ENCODE measurements around the gene CCDC142. TPM values are rescaled to one million over a fixed set of nuclear protein-coding genes. Genes with fewer than 3 reads are reported as not detected.

CCDC142 gene
- total RNA-seq (2021) (20.4 and 27.4 TPM in 2 replicates), Bru-seq, nascent RNA (percentile 68 among the genes with signal in this experiment), BruChase-seq, experiment 1, labeled RNA remaining after a 2-hour chase (percentile 66 among the genes with signal in this experiment), BruChase-seq, experiment 2, labeled RNA remaining after a 6-hour chase (percentile 65 among the genes with signal in this experiment)
- long read RNA-seq, partial matches to known transcripts: 2 of 15 reads
- long read RNA-seq, other reads (novel, unspliced or antisense): 11 of 15 reads

- CTCF ChIA-PET: interaction anchor here (0.6 to 1.2 kb wide), 7 partner anchors 10 to 305 kb away, joined by 3 to 5 read pairs (median 4); partner anchors contain the start of genes INO80B, MOB1A, MRPL53 and PCGF1
- H3K4me3 ChIP-seq (ENCODE audit: low read depth, low read length, poor library complexity, severe bottlenecking): peak within 1 kb of the TSS; percentile 84
- DNase-seq (ENCODE audit: low spot score): peak; percentile 97
- peak within 1 kb of the TSS; percentile 84 for H3K27ac ChIP-seq (ENCODE audit: low read depth, low read length, poor library complexity, severe bottlenecking)
- H3K9me3 ChIP-seq (ENCODE audit: low read depth, low read length, poor library complexity, severe bottlenecking): no peaks in the 10 kb centered on the region
- peaks cover 18% of the 10 kb centered on the region for H3K4me1 ChIP-seq (ENCODE audit: insufficient read depth, low read length, poor library complexity, severe bottlenecking)
- H3K27me3 ChIP-seq (replicated peaks; ENCODE audit: insufficient read depth, low read depth, low read length, poor library complexity): no peaks in the 10 kb centered on the region
- TF ChIP-seq EZH2 (IDR thresholded peaks at IDR 0.05; ENCODE audit: borderline replicate concordance, low read depth, low read length, poor library complexity, severe bottlenecking): no peak
- peak; percentile 97 for TF ChIP-seq CTCF (conservative IDR thresholded peaks at IDR 0.05; ENCODE audit: low read depth, low read length)
- POLR2A ChIA-PET (ENCODE audit: low non-redundant PET): interaction anchor here (0.5 to 1.0 kb wide), 2 partner anchors 24 to 290 kb away, joined by 3 to 4 read pairs; no protein-coding TSS in a partner anchor
- TSS peak; percentile 87 for BruUV-seq (replicated peaks)
- intact Hi-C loops (cut with micrococcal nuclease; ENCODE audit: unreplicated experiment): loop anchor here (1.0 to 2.0 kb wide), 4 partner anchors 28 to 104 kb away; partner anchors contain the start of genes AUP1, HTRA2 and INO80B
- H3K36me3 ChIP-seq (ENCODE audit: insufficient read depth, low read length, poor library complexity, severe bottlenecking): peaks cover 12% of the 10 kb centered on the region
Observed at GRCh38 chr2:74482801-74483674, at the start of gene CCDC142, which contains the start of gene TTC31. TSS of gene CCDC142 (minus strand) at chr2:74482998. CDS start at chr2:74482837, 161 bp downstream. TSS of gene TTC31 (plus strand) at chr2:74483081. CDS start at chr2:74483096, 15 bp downstream.

- H3K27ac ChIP-seq (ENCODE audit: low read depth, low read length, poor library complexity, severe bottlenecking): no peak overlapping the region
- H3K4me1 ChIP-seq (ENCODE audit: insufficient read depth, low read length, poor library complexity, severe bottlenecking): peaks cover 16% of the 10 kb centered on the region
- no peak overlapping the region for H3K4me3 ChIP-seq (ENCODE audit: low read depth, low read length, poor library complexity, severe bottlenecking)
- H3K36me3 ChIP-seq (ENCODE audit: insufficient read depth, low read length, poor library complexity, severe bottlenecking): peaks cover 14% of the 10 kb centered on the region
- peak; percentile 56 for TF ChIP-seq CTCF (conservative IDR thresholded peaks at IDR 0.05; ENCODE audit: low read depth, low read length)
- no peak for TF ChIP-seq EZH2 (IDR thresholded peaks at IDR 0.05; ENCODE audit: borderline replicate concordance, low read depth, low read length, poor library complexity, severe bottlenecking)
- H3K27me3 ChIP-seq (replicated peaks; ENCODE audit: insufficient read depth, low read depth, low read length, poor library complexity): no peaks in the 10 kb centered on the region
- no peaks in the 10 kb centered on the region for H3K9me3 ChIP-seq (ENCODE audit: low read depth, low read length, poor library complexity, severe bottlenecking)
- POLR2A ChIA-PET (ENCODE audit: low non-redundant PET): no interaction called here
- DNase-seq (ENCODE audit: low spot score): peak; percentile 64
- intact Hi-C loops (cut with micrococcal nuclease; ENCODE audit: unreplicated experiment): loop anchor here (1.0 to 10.0 kb wide), 3 partner anchors 49 to 280 kb away; partner anchors contain the start of gene TTC31
- CTCF ChIA-PET: interaction anchor here (0.6 to 1.0 kb wide), 5 partner anchors 25 to 283 kb away, joined by 3 to 7 read pairs (median 3); partner anchors contain the start of genes CCDC142, PCGF1 and TTC31
- BruUV-seq (replicated peaks): no TSS peak
Observed at GRCh38 chr2:74532222-74532621, 49.4 kb upstream of the CCDC142 start.

GRCh38 chr2:74531666-74532065 is 48.9 kb upstream of the CCDC142 start:
- no peaks in the 10 kb centered on the region for H3K27me3 ChIP-seq (replicated peaks; ENCODE audit: insufficient read depth, low read depth, low read length, poor library complexity)
- no TSS peak for BruUV-seq (replicated peaks)
- no peak overlapping the region for H3K4me3 ChIP-seq (ENCODE audit: low read depth, low read length, poor library complexity, severe bottlenecking)
- ChIA-PET POLR2A (ENCODE audit: low non-redundant PET) (no interaction called here), CTCF (interaction anchor here (0.6 to 1.0 kb wide), 5 partner anchors 24 to 282 kb away, joined by 3 to 7 read pairs (median 3); partner anchors contain the start of genes CCDC142, PCGF1 and TTC31)
- peaks cover 16% of the 10 kb centered on the region for H3K4me1 ChIP-seq (ENCODE audit: insufficient read depth, low read length, poor library complexity, severe bottlenecking)
- intact Hi-C loops (cut with micrococcal nuclease; ENCODE audit: unreplicated experiment): loop anchor here (1.0 to 10.0 kb wide), 3 partner anchors 48 to 279 kb away; partner anchors contain the start of gene TTC31
- H3K9me3 ChIP-seq (ENCODE audit: low read depth, low read length, poor library complexity, severe bottlenecking): no peaks in the 10 kb centered on the region
- TF ChIP-seq EZH2 (IDR thresholded peaks at IDR 0.05; ENCODE audit: borderline replicate concordance, low read depth, low read length, poor library complexity, severe bottlenecking): no peak
- no peak for TF ChIP-seq CTCF (conservative IDR thresholded peaks at IDR 0.05; ENCODE audit: low read depth, low read length)
- H3K27ac ChIP-seq (ENCODE audit: low read depth, low read length, poor library complexity, severe bottlenecking): no peak overlapping the region
- peaks cover 20% of the 10 kb centered on the region for H3K36me3 ChIP-seq (ENCODE audit: insufficient read depth, low read length, poor library complexity, severe bottlenecking)
- DNase-seq (ENCODE audit: low spot score): no peak
